NCI-H1930 (cell line): ENCODE measurements around the gene CSPG4.
A peak's percentile ranks its signal among the peaks of the same experiment; 100 is the strongest.
"Not testable (repeated sequence)": the region's sequence is repeated elsewhere in the genome, so short reads cannot be mapped to it uniquely, and the experiment has no call there.

Experiments used
- DNase-seq, 2 experiments: peaks; one replicate each; lab custom pipeline; 2025; lab: John Stamatoyannopoulos, UW

CSPG4 gene

GRCh38 chr15:75723847-75724660 is 11.4 kb upstream of the CSPG4 start:
- no peak for DNase-seq

GRCh38 chr15:75723171-75723846 is 10.7 kb upstream of the CSPG4 start:
- no peak for DNase-seq

GRCh38 chr15:75721923-75722870 is 9.5 kb upstream of the CSPG4 start:
- no peak for DNase-seq

GRCh38 chr15:75721480-75721922 is 8.9 kb upstream of the CSPG4 start:
- DNase-seq = no peak

- peak in 1 of 2 experiments; percentile 8 for DNase-seq
These were observed 8.3 kb upstream of the CSPG4 start for GRCh38 chr15:75720787-75721479.

GRCh38 chr15:75720297-75720696 is 7.6 kb upstream of the CSPG4 start:
- DNase-seq = no peak

- DNase-seq = no peak
These were observed 5.7 kb upstream of the CSPG4 start for GRCh38 chr15:75718328-75718727.

GRCh38 chr15:75717001-75717400 is 4.4 kb upstream of the CSPG4 start:
- not testable (repeated sequence) for DNase-seq

- DNase-seq = not testable (repeated sequence)
These were observed 3.8 kb upstream of the CSPG4 start for GRCh38 chr15:75716249-75716950.

- not testable (repeated sequence) for DNase-seq
These were observed 2.7 kb upstream of the CSPG4 start for GRCh38 chr15:75715312-75715832.

- no peak for DNase-seq
These were observed 1.5 kb upstream of the CSPG4 start for GRCh38 chr15:75714195-75714594.

- no peak for DNase-seq
These were observed 769 bp upstream of the CSPG4 start for GRCh38 chr15:75713338-75713895.

- not testable (repeated sequence) for DNase-seq
These were observed 1.2 kb downstream of the CSPG4 start for GRCh38 chr15:75711495-75711894.

- not testable (repeated sequence) for DNase-seq
These were observed 1.8 kb downstream of the CSPG4 start for GRCh38 chr15:75710874-75711273.

GRCh38 chr15:75709458-75709857 is 3.2 kb downstream of the CSPG4 start:
- DNase-seq = not testable (repeated sequence)

GRCh38 chr15:75706682-75706954 is 6.0 kb downstream of the CSPG4 start:
- DNase-seq = no peak

GRCh38 chr15:75705854-75706681 is 6.6 kb downstream of the CSPG4 start:
- no peak for DNase-seq

GRCh38 chr15:75705375-75705774 is 7.3 kb downstream of the CSPG4 start:
- DNase-seq = not testable (repeated sequence)

GRCh38 chr15:75704618-75705017 is 8.0 kb downstream of the CSPG4 start:
- DNase-seq = no peak

- no peak for DNase-seq
These were observed 8.4 kb downstream of the CSPG4 start for GRCh38 chr15:75704263-75704615.
